Midbrain (tissue), 1 donor: ENCODE data around the gene TM4SF1.
A peak's percentile ranks its signal among the peaks of the same experiment; 100 is the strongest.

Source experiments
- DNase-seq: peaks from one replicate; lab custom pipeline; 2025; lab: John Stamatoyannopoulos, UW

Gene TM4SF1

GRCh38 chr3:149375501-149376196 lies 1.8 kb downstream of the TM4SF1 start:
- no peak for DNase-seq

- no peak for DNase-seq
Observed at GRCh38 chr3:149374793-149375500, 2.5 kb downstream of the TM4SF1 start.

GRCh38 chr3:149374391-149374790 lies 3.1 kb downstream of the TM4SF1 start:
- DNase-seq = no peak

- DNase-seq = no peak
Observed at GRCh38 chr3:149373235-149374125, 4.0 kb downstream of the TM4SF1 start.

GRCh38 chr3:149371723-149372114 lies 5.7 kb downstream of the TM4SF1 start:
- DNase-seq = no peak

GRCh38 chr3:149371001-149371722 lies 6.3 kb downstream of the TM4SF1 start:
- DNase-seq = no peak

GRCh38 chr3:149369991-149370866 lies 7.2 kb downstream of the TM4SF1 start:
- DNase-seq = no peak

- DNase-seq = peak; percentile 9
Observed at GRCh38 chr3:149368674-149369497, 8.6 kb downstream of the TM4SF1 start.

- no peak for DNase-seq
Observed at GRCh38 chr3:149368201-149368673, 9.2 kb downstream of the TM4SF1 start.

GRCh38 chr3:149366941-149367840 lies 10.3 kb downstream of the TM4SF1 start:
- DNase-seq = no peak

- no peak for DNase-seq
Observed at GRCh38 chr3:149366031-149366430, 11.4 kb downstream of the TM4SF1 start.

GRCh38 chr3:149364624-149365023 lies 12.8 kb downstream of the TM4SF1 start:
- DNase-seq = no peak

- DNase-seq = no peak
Observed at GRCh38 chr3:149363053-149363452, 14.4 kb downstream of the TM4SF1 start.

- no peak for DNase-seq
Observed at GRCh38 chr3:149362366-149362765, 15.1 kb downstream of the TM4SF1 start.

GRCh38 chr3:149356630-149357029 lies 20.8 kb downstream of the TM4SF1 start:
- no peak for DNase-seq

- DNase-seq = no peak
Observed at GRCh38 chr3:149356044-149356592, 21.3 kb downstream of the TM4SF1 start.

- DNase-seq = no peak
Observed at GRCh38 chr3:149353581-149354184, 23.8 kb downstream of the TM4SF1 start.

- peak; percentile 41 for DNase-seq
Observed at GRCh38 chr3:149352556-149352955, 24.9 kb downstream of the TM4SF1 start.
